H7 (cell line): Measurements from ENCODE around the gene BAIAP3. TPM values are rescaled to one million over a fixed set of nuclear protein-coding genes. Genes with fewer than 3 reads are reported as not detected.
"Not testable (repeated sequence)": the region's sequence is repeated elsewhere in the genome, so short reads cannot be mapped to it uniquely, and the experiment has no call there.

Experiments
- DNase-seq: peaks from one replicate; pipeline ENCODE4 v3.0.0; 2012
- H3K27me3 ChIP-seq: 2 replicates; pipeline ENCODE4 v1.6.0; 2011; ENCODE audit warnings: mild to moderate bottlenecking, low read length; ENCODE audit not compliant: control insufficient read depth, insufficient read depth
- H3K36me3 ChIP-seq: replicated peaks from 2 replicates; pipeline ENCODE4 v1.5.1; 2011; ENCODE audit warnings: low read length; ENCODE audit not compliant: control insufficient read depth, insufficient read depth
- H3K4me3 ChIP-seq: 2 replicates; pipeline ENCODE4 v1.5.1; 2011; ENCODE audit warnings: low read depth, mild to moderate bottlenecking, control low read depth, low read length, moderate library complexity; ENCODE audit not compliant: insufficient read depth
- total RNA-seq: library from RNA; depleted of rRNA; stranded (reverse); fragments of >200 nt; shearing (Covaris generic); gene quantifications from 2 replicates; pipeline ENCODE4 v1.2.3, GENCODE V29; 2014

Gene BAIAP3
- total RNA-seq, 1 experiment from 2014 or later: 2.6 TPM

DNA sequence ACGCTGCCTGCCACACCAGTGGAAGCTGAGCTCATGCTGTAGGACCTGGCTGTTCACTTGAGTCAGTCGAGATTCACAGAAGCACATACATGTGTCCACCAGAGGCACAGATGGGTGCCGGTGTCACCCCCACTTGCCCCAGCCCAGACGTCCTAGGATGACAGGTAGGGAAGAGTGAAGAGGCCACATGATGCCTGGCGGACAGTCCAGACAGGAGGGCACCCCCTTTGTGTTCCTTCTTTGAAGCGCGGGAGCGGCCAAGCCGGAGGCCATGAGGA lies 15.2 kb upstream of the BAIAP3 start:
- Histone ChIP-seq H3K27me3 (no peaks in the 10 kb centered on the region), H3K4me3 (no peak overlapping the region), H3K36me3 (peaks cover 57% of the 10 kb centered on the region)
- DNase-seq: no peak

DNA sequence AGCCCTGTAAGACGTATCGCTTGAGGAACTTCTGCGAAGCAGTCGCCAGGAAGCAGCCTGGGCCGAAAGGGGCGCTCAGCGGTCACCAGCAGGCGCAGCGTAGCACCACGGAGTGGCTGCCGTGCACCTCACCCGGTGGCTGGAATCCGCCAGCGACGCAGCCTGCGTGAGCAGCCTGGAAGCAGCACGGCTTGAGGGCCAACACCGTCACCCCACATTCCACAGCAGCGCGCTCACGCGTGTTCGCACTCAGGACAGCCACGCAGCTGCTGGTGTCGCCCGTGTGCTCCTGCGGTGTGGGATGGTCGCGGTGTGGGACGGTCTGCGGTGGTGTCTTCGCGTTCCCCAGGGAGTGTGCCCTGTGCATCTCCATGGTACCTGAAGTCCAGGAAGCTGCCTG lies 14.4 kb upstream of the BAIAP3 start:
- no peak for DNase-seq
- no peaks in the 10 kb centered on the region for H3K27me3 ChIP-seq
- peaks cover 57% of the 10 kb centered on the region for H3K36me3 ChIP-seq
- H3K4me3 ChIP-seq: no peak overlapping the region

GRCh38 chr16:1320097-1320496 lies 13.3 kb upstream of the BAIAP3 start:
- Histone ChIP-seq H3K36me3 (peaks cover 52% of the 10 kb centered on the region), H3K4me3 (no peak overlapping the region), H3K27me3 (no peaks in the 10 kb centered on the region)
- no peak for DNase-seq

GRCh38 chr16:1320658-1321240 lies 12.7 kb upstream of the BAIAP3 start:
- no peaks in the 10 kb centered on the region for H3K27me3 ChIP-seq
- H3K36me3 ChIP-seq: peaks cover 51% of the 10 kb centered on the region
- DNase-seq: no peak
- no peak overlapping the region for H3K4me3 ChIP-seq

DNA sequence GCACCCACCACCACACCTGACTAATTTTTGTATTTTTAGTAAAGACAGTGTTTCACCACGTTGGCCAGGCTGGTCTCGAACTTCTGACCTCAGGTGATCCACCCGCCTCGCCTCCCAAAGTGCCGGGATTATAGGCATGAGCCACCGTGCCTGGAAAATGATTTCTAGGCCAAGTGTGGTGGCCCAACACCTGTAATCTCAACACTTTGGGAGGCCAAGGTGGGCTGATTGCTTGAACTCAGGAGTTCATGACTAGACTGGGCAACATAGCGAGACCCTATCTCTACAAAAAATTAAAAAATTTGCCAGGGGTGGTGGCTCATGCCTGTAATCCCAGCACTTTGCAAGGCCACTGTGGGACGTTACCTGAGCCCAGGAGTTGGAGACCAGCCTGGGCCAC lies 11.0 kb upstream of the BAIAP3 start:
- Histone ChIP-seq H3K36me3 (peaks cover 37% of the 10 kb centered on the region), H3K27me3 (no peaks in the 10 kb centered on the region), H3K4me3 (no peak overlapping the region)
- no peak for DNase-seq

DNA sequence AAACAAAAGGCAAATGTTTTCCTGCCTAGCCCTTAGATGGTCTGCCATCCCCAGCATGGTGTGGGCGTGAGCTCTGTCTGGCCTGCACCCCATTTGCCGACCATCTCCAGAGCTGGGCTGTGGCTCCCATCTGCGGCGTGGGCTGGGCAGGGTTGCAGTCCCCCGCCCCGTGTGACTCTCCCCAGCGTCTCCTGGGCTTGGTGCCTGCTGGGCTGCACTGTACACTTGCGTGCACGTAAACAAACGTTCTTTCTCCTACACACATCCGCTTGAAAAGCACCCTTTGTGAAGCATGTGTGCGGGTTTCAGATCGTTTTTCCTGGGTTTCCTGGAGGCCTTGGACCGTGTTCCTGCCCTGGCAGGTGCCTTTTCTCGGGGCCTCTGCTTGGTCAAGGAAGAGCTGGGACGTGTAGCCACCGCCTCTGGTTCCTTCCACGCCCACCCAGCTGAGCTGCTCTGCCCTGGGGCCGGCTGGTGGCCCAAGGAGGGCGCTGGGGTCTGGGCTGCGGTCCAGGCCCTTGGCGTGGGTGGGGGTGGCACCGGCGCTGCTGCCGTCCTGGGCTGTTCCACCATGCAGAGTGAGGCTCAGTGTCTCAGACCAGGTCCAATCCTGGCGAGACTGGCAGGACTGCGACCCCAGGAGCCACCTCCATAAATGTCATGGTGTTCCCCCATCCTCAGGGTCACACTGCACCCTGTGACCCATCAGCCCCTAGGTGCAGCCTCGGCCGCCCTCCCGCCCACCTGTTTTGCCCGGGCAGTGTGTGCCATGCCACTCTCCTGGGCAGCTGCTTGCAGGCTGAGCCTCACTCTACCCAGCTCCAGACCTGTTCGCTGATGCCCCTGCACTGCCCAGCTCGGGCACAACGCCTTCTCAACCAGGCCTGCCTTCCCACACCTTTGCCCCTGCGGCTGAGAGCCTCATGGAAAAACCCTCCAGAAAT lies 9.9 kb upstream of the BAIAP3 start:
- peaks cover 28% of the 10 kb centered on the region for H3K36me3 ChIP-seq
- no peak overlapping the region for H3K4me3 ChIP-seq
- no peak for DNase-seq
- no peaks in the 10 kb centered on the region for H3K27me3 ChIP-seq

DNA sequence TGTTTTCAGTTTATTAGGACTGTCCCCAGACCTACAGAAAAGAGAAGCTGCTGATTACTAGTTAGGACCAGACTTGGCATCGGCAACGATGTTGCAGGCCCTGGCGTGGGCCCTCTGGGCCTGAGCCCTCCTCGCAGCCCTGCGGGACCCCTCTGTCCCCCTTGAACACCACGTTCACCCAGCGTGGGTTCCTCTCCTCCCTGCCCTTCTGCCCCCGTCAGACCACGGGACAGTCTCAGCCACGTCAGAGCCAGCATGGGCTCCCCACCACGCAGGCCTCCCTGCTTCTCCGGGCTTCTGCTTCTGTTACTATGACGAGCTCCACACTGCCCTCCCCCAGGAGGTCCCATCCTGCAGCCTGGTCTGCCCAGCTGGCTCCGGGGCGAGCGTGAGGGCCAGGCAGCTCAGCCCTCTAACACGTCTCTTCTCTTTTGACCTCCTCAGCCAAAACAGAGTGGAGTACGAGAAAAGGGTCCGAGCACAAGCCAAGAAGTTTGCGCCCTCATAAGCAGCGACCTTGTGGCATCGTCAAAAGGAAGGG lies 9.1 kb upstream of the BAIAP3 start:
- no peak for DNase-seq
- H3K4me3 ChIP-seq: no peak overlapping the region
- peaks cover 22% of the 10 kb centered on the region for H3K36me3 ChIP-seq
- no peaks in the 10 kb centered on the region for H3K27me3 ChIP-seq

DNA sequence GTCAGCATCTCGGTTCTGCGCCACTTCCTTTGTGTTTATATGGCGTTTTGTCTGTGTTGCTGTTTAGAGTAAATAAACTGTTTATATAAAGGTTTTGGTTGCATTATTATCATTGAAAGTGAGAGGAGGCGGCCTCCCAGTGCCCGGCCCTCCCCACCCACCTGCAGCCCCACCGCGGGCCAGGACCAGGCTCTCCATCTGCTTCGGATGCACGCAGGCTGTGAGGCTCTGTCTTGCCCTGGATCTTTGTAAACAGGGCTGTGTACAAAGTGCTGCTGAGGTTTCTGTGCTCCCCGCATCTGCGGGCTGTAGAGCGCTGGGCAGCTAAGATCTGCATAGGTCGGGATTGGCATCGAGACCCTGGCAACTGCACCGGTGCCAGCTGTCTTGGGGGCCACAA lies 8.2 kb upstream of the BAIAP3 start:
- Histone ChIP-seq H3K36me3 (peaks cover 13% of the 10 kb centered on the region), H3K4me3 (no peak overlapping the region), H3K27me3 (no peaks in the 10 kb centered on the region)
- DNase-seq: no peak

- Histone ChIP-seq H3K4me3 (no peak overlapping the region), H3K27me3 (no peaks in the 10 kb centered on the region), H3K36me3 (peaks cover 10% of the 10 kb centered on the region)
- DNase-seq: peak; percentile 80
Observed at GRCh38 chr16:1325673-1326371, 7.6 kb upstream of the BAIAP3 start.

- DNase-seq: no peak
- peaks cover 8% of the 10 kb centered on the region for H3K36me3 ChIP-seq
- H3K27me3 ChIP-seq: no peaks in the 10 kb centered on the region
- H3K4me3 ChIP-seq: no peak overlapping the region
Observed at GRCh38 chr16:1326391-1326790, 7.1 kb upstream of the BAIAP3 start.

DNA sequence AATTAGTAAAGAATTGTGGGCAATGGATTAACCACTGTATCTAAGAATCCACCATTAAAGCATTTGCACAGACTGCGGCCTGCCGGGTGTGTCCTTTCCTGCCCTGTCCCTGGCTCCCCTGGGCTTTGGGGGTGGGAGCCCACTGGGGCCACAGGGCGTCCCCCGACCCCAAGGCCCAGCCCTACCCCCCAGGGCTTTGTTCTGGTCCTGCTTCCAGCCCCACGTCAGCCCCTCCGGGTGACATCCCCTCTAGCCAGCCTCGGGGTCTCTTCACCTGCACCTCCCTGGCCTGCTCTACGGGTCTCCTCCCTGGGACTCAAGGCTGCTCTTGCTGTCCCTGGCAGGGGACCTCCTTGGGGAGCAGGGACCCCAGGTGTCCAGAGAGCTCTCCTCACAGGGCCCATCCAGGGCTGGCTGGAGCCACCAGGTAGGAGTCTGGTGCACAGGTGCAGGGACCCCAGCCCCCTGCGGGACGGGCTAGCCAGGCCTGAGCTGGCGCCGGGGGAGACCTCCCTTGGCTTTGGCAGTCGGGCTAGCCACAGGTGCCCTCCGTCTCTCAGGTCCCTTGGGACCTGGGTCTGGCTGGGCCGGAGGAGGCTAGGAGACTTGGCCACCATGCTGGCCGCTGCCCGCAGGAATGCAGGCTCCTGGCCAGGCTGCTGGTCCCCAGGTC lies 6.4 kb upstream of the BAIAP3 start:
- peaks cover 5% of the 10 kb centered on the region for H3K36me3 ChIP-seq

GRCh38 chr16:1327619-1327947 lies 5.9 kb upstream of the BAIAP3 start:
- peaks cover 1% of the 10 kb centered on the region for H3K27me3 ChIP-seq
- H3K4me3 ChIP-seq: no peak overlapping the region
- H3K36me3 ChIP-seq: peaks cover 5% of the 10 kb centered on the region
- DNase-seq: peak; percentile 82

More for the DNA sequence above, 6.4 kb upstream of the BAIAP3 start:
- Histone ChIP-seq H3K27me3 (no peaks in the 10 kb centered on the region), H3K4me3 (no peak overlapping the region)
- DNase-seq: no peak

DNA sequence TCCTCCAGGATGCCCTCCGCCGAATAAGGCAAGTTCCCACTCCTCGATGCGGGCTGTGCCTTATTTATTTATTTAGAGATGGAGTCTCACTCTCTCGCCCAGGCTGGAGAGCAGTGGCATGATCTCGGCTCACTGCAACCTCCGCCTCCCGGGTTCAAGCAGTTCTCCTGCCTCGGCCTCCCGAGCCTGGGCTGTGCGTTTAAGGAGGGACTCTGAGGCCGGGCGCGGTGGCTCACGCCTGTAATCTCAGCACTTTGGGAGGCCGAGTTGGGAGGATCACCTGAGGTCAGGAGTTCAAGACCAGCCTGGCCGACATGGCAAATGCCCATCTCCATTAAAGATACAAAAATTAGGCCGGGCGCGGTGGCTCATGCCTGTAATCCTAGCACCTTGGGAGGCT lies 5.3 kb upstream of the BAIAP3 start:
- not testable (repeated sequence) for DNase-seq, H3K4me3 ChIP-seq, H3K27me3 ChIP-seq, H3K36me3 ChIP-seq

GRCh38 chr16:1328961-1329360 lies 4.5 kb upstream of the BAIAP3 start:
- not testable (repeated sequence) for DNase-seq, H3K36me3 ChIP-seq, H3K4me3 ChIP-seq
- peaks cover 12% of the 10 kb centered on the region for H3K27me3 ChIP-seq
